SK-N-SH (cell line): ENCODE results near the gene PHF21A. TPM values are rescaled to one million over a fixed set of nuclear protein-coding genes. Genes with fewer than 3 reads are reported as not detected.
A peak's percentile ranks its signal among the peaks of the same experiment; 100 is the strongest.
"Not testable (repeated sequence)": the region's sequence is repeated elsewhere in the genome, so short reads cannot be mapped to it uniquely, and the experiment has no call there.

ENCODE experiments used
- CTCF ChIA-PET: fragments of 300-600, 350-600 bp; formaldehyde crosslinking; extraction: SDS; loops from one replicate; lab custom pipeline; 2021; lab: Yijun Ruan, JAX
- POLR2A ChIA-PET: fragments of 350-600 bp; sonication (Branson Sonifier 250); formaldehyde crosslinking; extraction: SDS; loops from one replicate; lab custom pipeline; 2020; ENCODE audit warnings: antibody characterized with exemption, inconsistent platforms; lab: Yijun Ruan, JAX
- DNase-seq: peaks from one replicate; pipeline ENCODE4 v3.0.0; 2012
- H2AFZ ChIP-seq: fragments of 200-600 bp; sonication (generic); 2 replicates; pipeline ENCODE4 v1.8.1; 2016; ENCODE audit warnings: antibody characterized with exemption, mild to moderate bottlenecking, low read depth
- H3F3A ChIP-seq: fragments of 200-600 bp; sonication (generic); replicated peaks from 2 replicates; pipeline ENCODE3; 2016; ENCODE audit warnings: antibody characterized with exemption, mild to moderate bottlenecking; ENCODE audit not compliant: insufficient read depth
- H3K27ac ChIP-seq, 2 experiments: fragments of 200-500 bp in 1 of 2; fragments of 200-600 bp in 1 of 2; sonication (Bioruptor generic) in 1 of 2; sonication (generic), shearing (Covaris generic) in 1 of 2; 2 replicates each; pipeline versions ENCODE4 v1.5.1 to v1.6.1; 2014 to 2016; ENCODE audit warnings: low read depth in 2 of 2, inconsistent platforms in 1 of 2, low read length in 1 of 2, mild to moderate bottlenecking in 1 of 2, mixed read lengths in 1 of 2
- H3K27me3 ChIP-seq: fragments of 200-600 bp; sonication (generic), shearing (Covaris generic); 2 replicates; pipeline ENCODE4 v1.6.1; 2016; ENCODE audit warnings: mixed run types; ENCODE audit not compliant: insufficient read depth
- H3K36me3 ChIP-seq, 2 experiments: fragments of 200-500 bp in 1 of 2; fragments of 200-600 bp in 1 of 2; sonication (Bioruptor generic) in 1 of 2; sonication (generic) in 1 of 2; replicated peaks in 1 of 2; 2 replicates each; pipeline versions ENCODE3 to v1.5.1; 2014 to 2016; ENCODE audit warnings: low read length in 1 of 2, mild to moderate bottlenecking in 1 of 2; ENCODE audit not compliant: insufficient read depth in 2 of 2, control insufficient read depth in 1 of 2
- H3K4me1 ChIP-seq, 2 experiments: fragments of 200-500 bp in 1 of 2; fragments of 200-600 bp in 1 of 2; sonication (Bioruptor generic) in 1 of 2; sonication (generic), shearing (Covaris generic) in 1 of 2; 2 replicates each; pipeline versions ENCODE4 v1.5.1 to v1.6.1; 2014 to 2016; ENCODE audit warnings: low read depth in 1 of 2, low read length in 1 of 2, mixed run types in 1 of 2; ENCODE audit not compliant: insufficient read depth in 2 of 2, control insufficient read depth in 1 of 2
- H3K4me2 ChIP-seq: fragments of 200-600 bp; sonication (generic), shearing (Covaris generic); 2 replicates; pipeline ENCODE4 v1.6.1; 2017; ENCODE audit warnings: mixed run types
- H3K4me3 ChIP-seq, 2 experiments: fragments of 200-500 bp in 1 of 2; fragments of 200-600 bp in 1 of 2; sonication (Bioruptor generic) in 1 of 2; sonication (generic), shearing (Covaris generic) in 1 of 2; 2 replicates each; pipeline versions ENCODE4 v1.5.1 to v1.8.1; 2014 to 2016; ENCODE audit warnings: low read depth in 2 of 2, inconsistent platforms in 1 of 2, low read length in 1 of 2, mild to moderate bottlenecking in 1 of 2, mixed read lengths in 1 of 2, moderate library complexity in 1 of 2
- H3K79me2 ChIP-seq: fragments of 200-600 bp; sonication (generic); 2 replicates; pipeline ENCODE4 v1.8.1; 2017; ENCODE audit warnings: mild to moderate bottlenecking; ENCODE audit not compliant: insufficient read depth
- H3K9ac ChIP-seq: fragments of 200-600 bp; sonication (generic); 2 replicates; pipeline ENCODE4 v1.6.1; 2017; ENCODE audit warnings: mixed run types
- H3K9me2 ChIP-seq: fragments of 200-600 bp; sonication (generic); 2 replicates; pipeline ENCODE4 v1.6.1; 2017; ENCODE audit warnings: mixed run types
- H3K9me3 ChIP-seq: fragments of 200-600 bp; sonication (generic); 2 replicates; pipeline ENCODE4 v1.6.1; 2017; ENCODE audit warnings: mixed run types, mild to moderate bottlenecking, moderate library complexity
- H4K20me1 ChIP-seq: fragments of 200-600 bp; sonication (generic); 2 replicates; pipeline ENCODE4 v1.6.1; 2017; ENCODE audit warnings: mild to moderate bottlenecking, mixed run types; ENCODE audit not compliant: insufficient read depth
- CTCF ChIP-seq: fragments of 200-600 bp; sonication (generic); IDR thresholded peaks from 2 replicates; pipeline ENCODE4 v1.6.1; 2017; ENCODE audit warnings: antibody characterized with exemption, mild to moderate bottlenecking, moderate library complexity
- FOSL2 ChIP-seq: IDR thresholded peaks from 2 replicates; pipeline ENCODE4 v1.4.0; 2012; ENCODE audit warnings: low read depth, mild to moderate bottlenecking, moderate library complexity, borderline replicate concordance
- JUND ChIP-seq: IDR thresholded peaks from 2 replicates; pipeline ENCODE4 v1.4.0; 2012
- POLR2AphosphoS5 ChIP-seq: IDR thresholded peaks from 2 replicates; pipeline ENCODE4 v1.6.1; 2012; ENCODE audit warnings: low read depth, low read length
- TCF12 ChIP-seq: IDR thresholded peaks from 2 replicates; pipeline ENCODE4 v1.4.0; 2012
- WGBS: methylation state at CpG from one replicate; pipeline ENCODE4 v1.1.6; 2017; ENCODE audit warnings: low lambda C conversion rate; 5-methylcytosine and 5-hydroxymethylcytosine counted together
- polyA plus RNA-seq, 3 experiments: library from polyadenylated mRNA; depleted of rRNA; stranded (reverse); fragments of >200 nt; gene quantifications; 2 replicates each; pipeline ENCODE4 v1.2.3, GENCODE V29; 2012

The PHF21A gene
- polyA plus RNA-seq, 1 of the 3 experiments (the other 2 are of a cell fraction): 18.8 TPM

GRCh38 chr11:45982656-45983470 lies 138.4 kb downstream of the PHF21A start:
- Histone ChIP-seq H3K9ac (no peak overlapping the region), H3K9me3 (no peaks in the 10 kb centered on the region), H3K36me3 (peaks cover 10 to 17% of the 10 kb centered on the region in 2 experiments), H3K4me1 (peaks cover 4 to 36% of the 10 kb centered on the region in 2 experiments; a peak in 3 of 4 replicates), H3F3A (peaks cover 7% of the 10 kb centered on the region), H3K27ac (peak overlapping the region in 1 of 2 experiments; percentile 53; a peak in 1 of 4 replicates), H3K27me3 (no peaks in the 10 kb centered on the region), H3K4me3 (no peak overlapping the region), H2AFZ (no peak overlapping the region), H4K20me1 (peaks cover 31% of the 10 kb centered on the region), H3K9me2 (no peaks in the 10 kb centered on the region), H3K4me2 (peak overlapping the region; percentile 31; the same call in 1 of the 2 replicates), H3K79me2 (peaks cover 21% of the 10 kb centered on the region)
- CTCF ChIA-PET: interaction anchor here (1.0 to 3.2 kb wide), 5 partner anchors 18 to 324 kb away, joined by 3 to 22 read pairs (median 6); no protein-coding TSS in a partner anchor
- POLR2A ChIA-PET: interaction anchor here (0.7 to 1.5 kb wide), 2 partner anchors 10 to 11 kb away, joined by 3 read pairs; no protein-coding TSS in a partner anchor
- TF ChIP-seq FOSL2 (peak; percentile 42; the same call in 1 of the 2 replicates), JUND (no peak; the same call in 1 of the 2 replicates), POLR2AphosphoS5 (no peak)
- WGBS: 63% methylated on average over 8 of the region's 8 CpGs
- peak; percentile 21 for DNase-seq

- peaks cover 14 to 25% of the 10 kb centered on the region in 2 experiments for H3K36me3 ChIP-seq
- DNase-seq, H2AFZ ChIP-seq, H3K4me2 ChIP-seq, H3K9me2 ChIP-seq, H3F3A ChIP-seq, H3K4me3 ChIP-seq, H3K27me3 ChIP-seq, H3K9me3 ChIP-seq, H3K9ac ChIP-seq, H3K27ac ChIP-seq: not testable (repeated sequence)
- peaks cover 4 to 36% of the 10 kb centered on the region in 2 experiments; a peak in 3 of 4 replicates for H3K4me1 ChIP-seq
- H4K20me1 ChIP-seq: peaks cover 29% of the 10 kb centered on the region
- ChIA-PET POLR2A (interaction anchor here (1.5 kb wide), 1 partner anchor 12 kb away, joined by 3 read pairs; no protein-coding TSS in a partner anchor), CTCF (interaction anchor here (0.9 to 3.2 kb wide), 3 partner anchors 17 to 325 kb away, joined by 3 to 22 read pairs (median 3); no protein-coding TSS in a partner anchor)
- peaks cover 21% of the 10 kb centered on the region for H3K79me2 ChIP-seq
- 87% methylated on average over 5 of the region's 5 CpGs for WGBS
Measured at GRCh38 chr11:45981826-45982225, 139.4 kb downstream of the PHF21A start.

- TF ChIP-seq TCF12: peak; percentile 77
- TF ChIP-seq CTCF: no peak
- Histone ChIP-seq H2AFZ (no peak overlapping the region), H3K9ac (no peak overlapping the region), H3K4me2 (no peak overlapping the region), H3K9me2 (no peaks in the 10 kb centered on the region), H3K36me3 (peaks cover 27 to 45% of the 10 kb centered on the region in 2 experiments), H4K20me1 (no peaks in the 10 kb centered on the region), H3K79me2 (no peaks in the 10 kb centered on the region), H3K9me3 (no peaks in the 10 kb centered on the region), H3K27me3 (no peaks in the 10 kb centered on the region), H3K27ac (no peak overlapping the region), H3F3A (peaks cover 3% of the 10 kb centered on the region), H3K4me3 (no peak overlapping the region), H3K4me1 (peaks cover 0 to 4% of the 10 kb centered on the region in 2 experiments; a peak in 1 of 4 replicates)
- 100% methylated on average over 1 of the region's 1 CpG for WGBS
- no peak for DNase-seq
- POLR2A ChIA-PET: no interaction called here
- CTCF ChIA-PET: interaction anchor here (0.9 kb wide), 1 partner anchor 10 kb away, joined by 3 read pairs; no protein-coding TSS in a partner anchor
Measured at GRCh38 chr11:45974806-45975205, 146.4 kb downstream of the PHF21A start.
